Measurements from ENCODE around the gene KRTAP5-6. TPM values are rescaled to one million over a fixed set of nuclear protein-coding genes. Genes with fewer than 3 reads are reported as not detected.

KRTAP5-6 gene
- total RNA-seq, 1 experiment from 2014 or later: not detected

- no peaks in the 10 kb centered on the region for H3K4me1 ChIP-seq (ENCODE audit: control insufficient read depth in 1 of 2, insufficient read depth in 2 of 2, low read length in 2 of 2)
- no peak for TF ChIP-seq ZNF274 (IDR thresholded peaks at IDR 0.05; ENCODE audit: low read depth, low read length)
- intact Hi-C loops (cut with micrococcal nuclease): no loop called here
- no peaks in the 10 kb centered on the region for H3K27me3 ChIP-seq (ENCODE audit: insufficient read depth, low read length)
- DNase-seq (ENCODE audit: low read depth, low spot score) (no peak), ATAC-seq (no peak)
- no peak overlapping the region for H2AFZ ChIP-seq (ENCODE audit: low read depth, low read length, poor library complexity, severe bottlenecking)
- no peaks in the 10 kb centered on the region for H3K9me3 ChIP-seq (ENCODE audit: control insufficient read depth in 1 of 2, insufficient read depth in 1 of 2, low read depth in 1 of 2, low read length in 2 of 2)
- H3K36me3 ChIP-seq (ENCODE audit: control insufficient read depth in 1 of 2, insufficient read depth in 2 of 2, low read length in 2 of 2): no peaks in the 10 kb centered on the region
- no peak overlapping the region for H3K9ac ChIP-seq (ENCODE audit: low read length)
- no peak overlapping the region for H3K4me2 ChIP-seq (ENCODE audit: low read length)
- ChIA-PET CTCF (no interaction called here), POLR2A (no interaction called here), RAD21 (ENCODE audit: low non-redundant PET in 1 of 2, low total read pairs in 2 of 2, uncharacterized antibody in 2 of 2, unreplicated experiment in 2 of 2) (no interaction called here)
- H3K4me3 ChIP-seq (replicated peaks in 1 of 2; ENCODE audit: low read depth in 1 of 2, low read length in 2 of 2): no peak overlapping the region
- no TSS peak for BruUV-seq (replicated peaks)
- no peak overlapping the region for H3K27ac ChIP-seq (ENCODE audit: low read depth, low read length)
- H3K9me2 ChIP-seq (ENCODE audit: insufficient read depth): no peaks in the 10 kb centered on the region
- no peaks in the 10 kb centered on the region for H3K79me2 ChIP-seq (ENCODE audit: insufficient read depth, low read length)
- no peaks in the 10 kb centered on the region for H4K20me1 ChIP-seq (ENCODE audit: insufficient read depth)
Observed at GRCh38 chr11:1699771-1700170, 2.8 kb downstream of the KRTAP5-6 start.

- Histone ChIP-seq H3K36me3 (ENCODE audit: control insufficient read depth in 1 of 2, insufficient read depth in 2 of 2, low read length in 2 of 2) (no peaks in the 10 kb centered on the region), H4K20me1 (ENCODE audit: insufficient read depth) (no peaks in the 10 kb centered on the region), H3K27me3 (ENCODE audit: insufficient read depth, low read length) (no peaks in the 10 kb centered on the region), H3K9me2 (ENCODE audit: insufficient read depth) (no peaks in the 10 kb centered on the region), H3K9me3 (ENCODE audit: control insufficient read depth in 1 of 2, insufficient read depth in 1 of 2, low read depth in 1 of 2, low read length in 2 of 2) (no peaks in the 10 kb centered on the region), H3K9ac (ENCODE audit: low read length) (no peak overlapping the region), H3K79me2 (ENCODE audit: insufficient read depth, low read length) (no peaks in the 10 kb centered on the region), H2AFZ (ENCODE audit: low read depth, low read length, poor library complexity, severe bottlenecking) (no peak overlapping the region), H3K4me3 (replicated peaks in 1 of 2; ENCODE audit: low read depth in 1 of 2, low read length in 2 of 2) (no peak overlapping the region), H3K4me2 (ENCODE audit: low read length) (no peak overlapping the region), H3K4me1 (ENCODE audit: control insufficient read depth in 1 of 2, insufficient read depth in 2 of 2, low read length in 2 of 2) (no peaks in the 10 kb centered on the region), H3K27ac (ENCODE audit: low read depth, low read length) (no peak overlapping the region)
- no peak for DNase-seq (ENCODE audit: low read depth, low spot score)
- no peak for ATAC-seq
- RAD21 ChIA-PET (ENCODE audit: low non-redundant PET in 1 of 2, low total read pairs in 2 of 2, uncharacterized antibody in 2 of 2, unreplicated experiment in 2 of 2): no interaction called here
- CTCF ChIA-PET: interaction anchor here (2.1 kb wide), 1 partner anchor 132 kb away, joined by 7 read pairs; no protein-coding TSS in a partner anchor
- POLR2A ChIA-PET: no interaction called here
- BruUV-seq (replicated peaks): no TSS peak
- intact Hi-C loops (cut with micrococcal nuclease): no loop called here
- TF ChIP-seq SRF (IDR thresholded peaks at IDR 0.05; ENCODE audit: low read depth) (no peak), MAX (IDR thresholded peaks at IDR 0.05) (no peak), FOSL1 (IDR thresholded peaks at IDR 0.05; ENCODE audit: low read depth) (no peak), REST (IDR thresholded peaks at IDR 0.05; ENCODE audit: low read depth) (no peak), ZNF274 (IDR thresholded peaks at IDR 0.05; ENCODE audit: low read depth, low read length) (no peak), ZFX (IDR thresholded peaks at IDR 0.05) (no peak), ZBTB33 (IDR thresholded peaks at IDR 0.05; ENCODE audit: extremely low read depth, insufficient replicate concordance, low read length) (no peak), ELF1 (IDR thresholded peaks at IDR 0.05; ENCODE audit: borderline replicate concordance, low read depth) (no peak), SIN3A (IDR thresholded peaks at IDR 0.05; ENCODE audit: low read depth) (no peak), POLR2AphosphoS5 (IDR thresholded peaks at IDR 0.05; ENCODE audit: low read depth, low read length) (no peak), JUND (IDR thresholded peaks at IDR 0.05) (no peak), POLR2A (IDR thresholded peaks at IDR 0.05; ENCODE audit: borderline replicate concordance, extremely low read depth, insufficient read depth, insufficient read length) (no peak), TCF7L2 (IDR thresholded peaks at IDR 0.05; ENCODE audit: borderline replicate concordance, extremely low read depth, insufficient read depth, insufficient read length) (no peak), ATF3 (IDR thresholded peaks at IDR 0.05) (no peak), EGR1 (IDR thresholded peaks at IDR 0.05; ENCODE audit: low read depth) (no peak)
Observed at GRCh38 chr11:1701091-1701807, 4.3 kb downstream of the KRTAP5-6 start.
